ENCODE data around the gene ADARB1.

GRCh38 chr21:45252448-45252925 lies 178.1 kb downstream of the ADARB1 start:
- TF ChIP-seq BHLHE40 (IDR thresholded peaks at IDR 0.05; ENCODE audit: low read depth, low read length): no peak
- no peak for TF ChIP-seq RAD21 (IDR thresholded peaks at IDR 0.05; ENCODE audit: low read length)
- TF ChIP-seq POLR2A (IDR thresholded peaks at IDR 0.05; ENCODE audit: low read depth, low read length): no peak
- TF ChIP-seq, protein P1, sequence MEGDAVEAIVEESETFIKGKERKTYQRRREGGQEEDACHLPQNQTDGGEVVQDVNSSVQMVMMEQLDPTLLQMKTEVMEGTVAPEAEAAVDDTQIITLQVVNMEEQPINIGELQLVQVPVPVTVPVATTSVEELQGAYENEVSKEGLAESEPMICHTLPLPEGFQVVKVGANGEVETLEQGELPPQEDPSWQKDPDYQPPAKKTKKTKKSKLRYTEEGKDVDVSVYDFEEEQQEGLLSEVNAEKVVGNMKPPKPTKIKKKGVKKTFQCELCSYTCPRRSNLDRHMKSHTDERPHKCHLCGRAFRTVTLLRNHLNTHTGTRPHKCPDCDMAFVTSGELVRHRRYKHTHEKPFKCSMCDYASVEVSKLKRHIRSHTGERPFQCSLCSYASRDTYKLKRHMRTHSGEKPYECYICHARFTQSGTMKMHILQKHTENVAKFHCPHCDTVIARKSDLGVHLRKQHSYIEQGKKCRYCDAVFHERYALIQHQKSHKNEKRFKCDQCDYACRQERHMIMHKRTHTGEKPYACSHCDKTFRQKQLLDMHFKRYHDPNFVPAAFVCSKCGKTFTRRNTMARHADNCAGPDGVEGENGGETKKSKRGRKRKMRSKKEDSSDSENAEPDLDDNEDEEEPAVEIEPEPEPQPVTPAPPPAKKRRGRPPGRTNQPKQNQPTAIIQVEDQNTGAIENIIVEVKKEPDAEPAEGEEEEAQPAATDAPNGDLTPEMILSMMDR (conservative IDR thresholded peaks at IDR 0.05; ENCODE audit: low read depth, low read length): no peak
- TF ChIP-seq ELK1 (IDR thresholded peaks at IDR 0.05; ENCODE audit: borderline replicate concordance, low read depth, low read length): no peak
- no peak for TF ChIP-seq MXI1 (IDR thresholded peaks at IDR 0.05; ENCODE audit: borderline replicate concordance, low read depth, low read length)
- TF ChIP-seq, protein P2, sequence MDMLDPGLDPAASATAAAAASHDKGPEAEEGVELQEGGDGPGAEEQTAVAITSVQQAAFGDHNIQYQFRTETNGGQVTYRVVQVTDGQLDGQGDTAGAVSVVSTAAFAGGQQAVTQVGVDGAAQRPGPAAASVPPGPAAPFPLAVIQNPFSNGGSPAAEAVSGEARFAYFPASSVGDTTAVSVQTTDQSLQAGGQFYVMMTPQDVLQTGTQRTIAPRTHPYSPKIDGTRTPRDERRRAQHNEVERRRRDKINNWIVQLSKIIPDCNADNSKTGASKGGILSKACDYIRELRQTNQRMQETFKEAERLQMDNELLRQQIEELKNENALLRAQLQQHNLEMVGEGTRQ (IDR thresholded peaks at IDR 0.05; ENCODE audit: low read depth, low read length): no peak
- TF ChIP-seq NFE2L2 (IDR thresholded peaks at IDR 0.05; ENCODE audit: low read depth, low read length): no peak
- TF ChIP-seq SMC3 (IDR thresholded peaks at IDR 0.05; ENCODE audit: low read depth, low read length): no peak
- TF ChIP-seq RFX5 (IDR thresholded peaks at IDR 0.05; ENCODE audit: low read depth, low read length): no peak
- no peak for TF ChIP-seq CEBPB (IDR thresholded peaks at IDR 0.05; ENCODE audit: low read depth, low read length)

Measured in IMR-90 (cell line).